ENCODE data around the gene CATSPERB.
"Not testable (repeated sequence)": the region's sequence is repeated elsewhere in the genome, so short reads cannot be mapped to it uniquely, and the experiment has no call there.

The CATSPERB gene

DNA sequence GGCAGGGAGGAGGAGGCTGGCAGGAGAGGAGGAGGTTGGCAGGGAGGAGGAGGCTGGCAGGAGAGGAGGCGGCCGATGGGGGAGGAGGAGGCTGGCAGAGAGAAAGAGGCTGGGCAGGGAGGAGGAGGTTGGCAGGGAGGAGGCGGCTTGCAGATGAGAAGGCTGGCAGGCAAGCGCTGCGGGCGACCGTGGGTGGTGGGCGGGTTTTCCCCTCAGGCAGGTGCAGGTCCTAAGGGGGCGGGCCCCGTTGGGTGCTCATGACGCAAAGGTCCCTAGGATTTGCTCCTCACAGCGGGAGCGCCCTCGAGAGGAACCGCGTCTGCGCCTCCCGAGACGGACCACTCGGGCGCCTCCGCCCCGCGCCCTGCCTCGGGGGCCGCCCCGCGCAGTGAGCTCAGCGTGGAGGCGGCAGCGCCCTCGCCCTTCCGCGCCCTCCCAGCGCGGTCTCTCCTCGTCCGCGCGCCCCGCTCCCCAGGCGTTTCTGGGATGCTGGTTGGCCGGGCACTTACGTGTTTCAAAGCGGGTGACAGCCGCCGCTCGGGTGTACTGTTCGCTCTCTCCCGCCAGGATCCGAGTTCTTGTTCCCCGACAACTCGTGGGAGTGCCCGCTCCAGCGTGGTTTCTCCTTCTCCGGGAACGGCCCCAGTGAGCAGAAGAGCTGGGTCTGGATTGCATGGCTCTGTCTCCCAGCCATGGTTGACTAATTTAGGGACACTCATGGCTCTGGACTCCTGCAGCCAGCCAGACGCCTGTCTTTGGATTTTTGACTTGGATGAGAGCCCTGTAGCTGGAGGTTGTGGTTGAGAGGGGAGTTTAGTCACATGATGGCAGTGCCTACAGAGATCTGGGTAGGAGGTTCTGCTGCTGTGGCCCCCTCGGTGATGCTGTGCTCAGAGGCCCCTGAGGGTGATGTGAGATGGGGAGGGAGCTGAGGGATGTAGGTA is 157.7 kb downstream of the CATSPERB start:
- peaks cover 5% of the 10 kb centered on the region for H3K4me1 ChIP-seq (ENCODE audit: control insufficient read depth, insufficient read depth, low read length)
- peaks cover 3% of the 10 kb centered on the region for H3K36me3 ChIP-seq (ENCODE audit: control insufficient read depth, insufficient read depth, low read length)
- peak overlapping the region; percentile 78 for H3K4me3 ChIP-seq (ENCODE audit: low read depth, low read length)
- no peaks in the 10 kb centered on the region for H3K9me3 ChIP-seq (ENCODE audit: control insufficient read depth, insufficient read depth, low read length)
- peaks cover 68% of the 10 kb centered on the region for H3K27me3 ChIP-seq (ENCODE audit: control insufficient read depth, insufficient read depth, low read length)
- H3K9ac ChIP-seq (ENCODE audit: low read depth, low read length) = no peak overlapping the region

DNA sequence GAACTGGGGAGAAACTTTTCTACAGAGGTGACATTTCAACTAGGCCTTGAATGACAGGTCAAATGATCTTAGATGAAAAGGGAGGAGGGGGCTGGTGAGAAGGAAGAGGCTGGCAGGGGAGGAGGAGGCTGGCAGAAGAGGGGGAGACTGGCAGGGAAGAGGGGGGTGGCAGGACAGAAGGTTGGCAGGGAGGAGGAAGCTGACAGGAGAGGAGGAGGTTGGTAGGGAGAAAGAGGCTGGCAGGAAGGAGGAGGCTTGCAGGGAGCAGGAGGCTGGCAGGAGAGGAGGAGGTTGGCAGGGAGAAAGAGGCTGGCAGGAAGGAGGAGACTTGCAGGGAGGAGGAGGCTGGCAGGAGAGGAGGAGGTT is 158.4 kb downstream of the CATSPERB start:
- Histone ChIP-seq H3K27me3 (ENCODE audit: control insufficient read depth, insufficient read depth, low read length) (peaks cover 71% of the 10 kb centered on the region), H3K4me1 (ENCODE audit: control insufficient read depth, insufficient read depth, low read length) (peaks cover 5% of the 10 kb centered on the region), H3K9ac (ENCODE audit: low read depth, low read length) (no peak overlapping the region), H3K36me3 (ENCODE audit: control insufficient read depth, insufficient read depth, low read length) (peaks cover 3% of the 10 kb centered on the region), H3K4me3 (ENCODE audit: low read depth, low read length) (peak overlapping the region; percentile 78), H3K9me3 (ENCODE audit: control insufficient read depth, insufficient read depth, low read length) (no peaks in the 10 kb centered on the region)

DNA sequence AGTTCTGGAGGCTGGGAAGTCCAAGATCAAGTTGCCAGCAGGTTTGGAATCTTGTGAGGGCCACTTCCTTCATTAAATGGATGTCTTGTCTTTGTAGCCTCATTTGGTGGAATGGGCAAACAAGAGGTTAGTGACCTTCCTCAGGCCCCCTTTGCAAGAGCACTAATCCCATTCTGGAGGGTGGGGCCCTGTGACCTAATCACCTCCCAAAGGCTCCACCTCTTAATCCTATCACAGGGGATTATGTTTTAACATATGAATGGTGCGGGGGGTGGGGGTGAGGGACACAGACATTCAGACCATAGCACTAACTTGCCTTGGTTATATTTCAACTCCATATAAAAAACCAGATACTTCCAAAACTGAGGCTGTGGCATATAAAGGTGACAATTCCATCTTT is 161.9 kb downstream of the CATSPERB start:
- Histone ChIP-seq H3K4me1 (ENCODE audit: control insufficient read depth, insufficient read depth, low read length) (peaks cover 2% of the 10 kb centered on the region), H3K9ac (ENCODE audit: low read depth, low read length) (no peak overlapping the region), H3K36me3 (ENCODE audit: control insufficient read depth, insufficient read depth, low read length) (no peaks in the 10 kb centered on the region), H3K9me3 (ENCODE audit: control insufficient read depth, insufficient read depth, low read length) (no peaks in the 10 kb centered on the region), H3K4me3 (ENCODE audit: low read depth, low read length) (no peak overlapping the region), H3K27me3 (ENCODE audit: control insufficient read depth, insufficient read depth, low read length) (peaks cover 61% of the 10 kb centered on the region)

DNA sequence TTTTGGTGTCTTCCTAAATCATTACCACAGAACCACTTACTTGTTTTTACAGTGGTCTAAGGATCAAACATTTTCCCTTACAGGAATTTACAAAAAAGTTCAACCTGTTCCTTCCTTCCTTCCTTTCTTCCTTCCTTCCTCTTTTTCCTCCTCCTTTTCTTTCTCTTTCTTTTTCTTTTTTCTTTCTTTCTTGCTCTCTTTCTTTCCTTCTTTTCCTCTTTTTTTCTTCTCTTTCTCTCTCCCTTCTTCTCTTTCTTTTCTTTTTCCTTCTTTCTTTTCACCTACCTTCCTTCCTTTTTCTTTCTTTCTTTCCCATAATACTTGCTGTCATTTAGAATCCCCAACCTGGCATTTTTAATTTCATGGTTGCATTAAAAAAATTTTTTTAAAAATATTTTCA is 162.6 kb downstream of the CATSPERB start:
- Histone ChIP-seq H3K36me3 (ENCODE audit: control insufficient read depth, insufficient read depth, low read length) (no peaks in the 10 kb centered on the region), H3K9ac (ENCODE audit: low read depth, low read length) (no peak overlapping the region), H3K9me3 (ENCODE audit: control insufficient read depth, insufficient read depth, low read length) (no peaks in the 10 kb centered on the region), H3K4me3 (ENCODE audit: low read depth, low read length) (no peak overlapping the region), H3K4me1 (ENCODE audit: control insufficient read depth, insufficient read depth, low read length) (no peaks in the 10 kb centered on the region), H3K27me3 (ENCODE audit: control insufficient read depth, insufficient read depth, low read length) (peaks cover 54% of the 10 kb centered on the region)

DNA sequence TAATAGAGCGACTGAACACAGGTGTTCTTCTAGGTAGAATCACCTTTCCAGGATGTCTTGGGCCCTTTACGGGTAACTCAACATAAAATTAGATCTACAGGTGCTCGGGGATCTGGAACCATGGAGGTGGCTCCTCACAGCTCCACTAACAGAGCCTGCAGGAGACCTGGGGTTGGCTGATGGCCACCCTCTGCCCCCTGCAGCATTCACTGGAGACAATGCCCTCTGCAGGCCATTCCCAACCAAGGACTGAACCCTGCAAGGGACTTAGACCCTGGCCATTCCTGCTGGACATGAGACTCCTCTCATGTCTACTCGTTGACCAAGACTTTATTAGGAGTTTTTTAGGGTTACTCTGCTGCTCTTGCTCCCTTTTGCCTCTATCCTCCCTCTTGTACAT is 163.3 kb downstream of the CATSPERB start:
- Histone ChIP-seq H3K9me3 (ENCODE audit: control insufficient read depth, insufficient read depth, low read length) (no peaks in the 10 kb centered on the region), H3K4me1 (ENCODE audit: control insufficient read depth, insufficient read depth, low read length) (no peaks in the 10 kb centered on the region), H3K27me3 (ENCODE audit: control insufficient read depth, insufficient read depth, low read length) (peaks cover 47% of the 10 kb centered on the region), H3K4me3 (ENCODE audit: low read depth, low read length) (no peak overlapping the region), H3K9ac (ENCODE audit: low read depth, low read length) (no peak overlapping the region), H3K36me3 (ENCODE audit: control insufficient read depth, insufficient read depth, low read length) (no peaks in the 10 kb centered on the region)

DNA sequence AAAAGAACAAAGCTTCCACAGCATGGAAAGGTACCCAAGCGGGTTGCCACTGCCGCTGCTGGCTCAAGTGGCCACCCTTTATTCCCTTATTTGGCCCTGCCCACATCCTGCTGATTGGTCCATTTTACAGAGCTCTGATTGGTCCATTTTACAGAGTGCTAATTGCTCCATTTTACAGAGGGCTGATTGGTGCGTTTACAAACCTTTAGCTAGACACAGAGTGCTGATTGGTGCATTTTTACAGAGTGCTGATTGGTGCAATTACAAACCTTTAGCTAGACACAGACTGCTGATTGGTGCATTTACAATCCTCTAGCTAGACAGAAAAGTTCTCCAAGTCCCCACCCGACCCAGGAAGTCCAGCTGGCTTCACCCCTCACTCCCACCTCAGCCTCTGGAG is 164.1 kb downstream of the CATSPERB start:
- not testable (repeated sequence) for H3K9me3 ChIP-seq (ENCODE audit: control insufficient read depth, insufficient read depth, low read length); H3K4me3 ChIP-seq (ENCODE audit: low read depth, low read length); H3K4me1 ChIP-seq (ENCODE audit: control insufficient read depth, insufficient read depth, low read length); H3K9ac ChIP-seq (ENCODE audit: low read depth, low read length); H3K36me3 ChIP-seq (ENCODE audit: control insufficient read depth, insufficient read depth, low read length)
- H3K27me3 ChIP-seq (ENCODE audit: control insufficient read depth, insufficient read depth, low read length) = peaks cover 39% of the 10 kb centered on the region

DNA sequence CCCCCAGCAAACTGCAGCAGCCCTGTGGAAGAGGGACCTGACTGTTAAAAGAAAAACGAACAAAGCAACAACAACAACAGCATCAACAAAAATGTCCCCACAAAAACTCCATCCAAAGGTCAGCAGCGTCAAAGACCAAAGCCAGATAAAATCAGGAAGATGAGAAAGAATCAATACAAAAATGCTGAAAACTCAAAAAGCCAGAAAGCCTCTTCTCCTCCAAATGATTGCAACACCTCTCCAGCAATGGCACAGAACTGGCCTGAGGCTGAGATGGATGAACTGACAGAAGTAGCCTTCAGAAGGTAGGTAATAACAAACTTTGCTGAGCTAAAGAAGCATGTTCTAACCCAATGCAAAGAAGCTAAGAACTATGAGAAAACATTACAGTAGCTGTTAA is 176.4 kb downstream of the CATSPERB start:
- no peaks in the 10 kb centered on the region for H3K9me3 ChIP-seq (ENCODE audit: control insufficient read depth, insufficient read depth, low read length)
- no peak overlapping the region for H3K4me3 ChIP-seq (ENCODE audit: low read depth, low read length)
- H3K36me3 ChIP-seq (ENCODE audit: control insufficient read depth, insufficient read depth, low read length) = no peaks in the 10 kb centered on the region
- H3K4me1 ChIP-seq (ENCODE audit: control insufficient read depth, insufficient read depth, low read length) = no peaks in the 10 kb centered on the region
- no peak overlapping the region for H3K9ac ChIP-seq (ENCODE audit: low read depth, low read length)
- H3K27me3 ChIP-seq (ENCODE audit: control insufficient read depth, insufficient read depth, low read length) = no peaks in the 10 kb centered on the region

DNA sequence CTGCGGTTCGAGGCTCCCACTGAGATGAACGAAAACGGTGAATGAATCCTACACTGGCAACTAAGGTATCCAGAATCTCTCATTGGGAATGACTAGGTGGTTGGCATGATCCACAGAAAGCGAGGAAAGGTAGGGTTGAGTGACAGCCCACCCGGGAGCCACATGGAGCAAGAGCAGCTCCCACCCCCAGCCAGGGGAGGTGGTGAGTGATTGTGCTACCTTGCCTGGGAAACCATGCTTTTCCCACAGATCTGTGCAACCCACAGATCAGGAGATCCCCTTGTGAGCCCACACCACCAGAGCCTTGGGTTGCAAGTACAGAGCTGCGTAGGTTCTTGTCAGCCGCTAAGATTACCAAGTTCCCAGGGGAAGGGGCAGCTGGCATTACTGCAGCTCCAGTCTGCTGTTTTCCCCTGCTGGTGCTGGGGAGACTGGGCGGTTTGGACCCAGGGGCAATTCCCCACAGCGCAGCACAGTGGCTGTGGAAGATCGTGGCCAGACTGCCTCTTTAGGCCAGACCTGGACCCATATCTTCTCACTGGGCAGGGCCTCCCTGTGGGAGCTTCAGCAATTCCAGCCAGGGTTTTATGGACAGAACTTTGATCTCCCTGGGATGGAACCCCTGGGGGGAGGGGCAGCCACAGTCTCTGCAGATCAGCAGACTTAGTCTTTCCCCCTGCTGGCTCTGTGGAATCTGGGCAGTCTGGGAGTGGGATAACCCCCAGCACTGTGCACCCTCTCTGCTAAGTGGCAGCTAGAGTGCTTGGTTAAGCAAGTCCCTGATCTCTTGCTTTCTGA is 177.2 kb downstream of the CATSPERB start:
- Histone ChIP-seq H3K4me1 (ENCODE audit: control insufficient read depth, insufficient read depth, low read length) (no peaks in the 10 kb centered on the region), H3K4me3 (ENCODE audit: low read depth, low read length) (no peak overlapping the region), H3K27me3 (ENCODE audit: control insufficient read depth, insufficient read depth, low read length) (no peaks in the 10 kb centered on the region), H3K36me3 (ENCODE audit: control insufficient read depth, insufficient read depth, low read length) (no peaks in the 10 kb centered on the region), H3K9ac (ENCODE audit: low read depth, low read length) (no peak overlapping the region), H3K9me3 (ENCODE audit: control insufficient read depth, insufficient read depth, low read length) (no peaks in the 10 kb centered on the region)

DNA sequence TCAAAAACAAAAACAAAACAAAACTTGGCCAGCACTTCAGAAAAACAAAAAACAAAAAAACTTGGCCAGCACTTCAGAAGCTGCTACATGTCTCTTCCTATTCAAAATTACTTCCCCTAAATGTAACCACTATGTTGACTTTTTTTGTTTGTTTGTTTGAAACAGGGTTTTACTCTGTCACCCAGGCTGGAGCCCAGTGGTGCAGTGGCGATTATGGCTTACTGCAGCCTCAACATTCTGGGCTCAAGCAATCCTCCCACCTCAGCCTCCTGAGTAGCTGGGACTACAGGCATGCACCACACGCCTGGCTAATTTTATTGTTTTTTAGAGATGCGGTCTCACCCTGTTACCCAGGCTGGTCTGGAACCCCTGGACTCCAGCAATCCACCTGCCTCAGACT is 183.8 kb downstream of the CATSPERB start:
- Histone ChIP-seq H3K4me3 (ENCODE audit: low read depth, low read length) (no peak overlapping the region), H3K27me3 (ENCODE audit: control insufficient read depth, insufficient read depth, low read length) (no peaks in the 10 kb centered on the region), H3K36me3 (ENCODE audit: control insufficient read depth, insufficient read depth, low read length) (no peaks in the 10 kb centered on the region), H3K9me3 (ENCODE audit: control insufficient read depth, insufficient read depth, low read length) (no peaks in the 10 kb centered on the region), H3K4me1 (ENCODE audit: control insufficient read depth, insufficient read depth, low read length) (no peaks in the 10 kb centered on the region), H3K9ac (ENCODE audit: low read depth, low read length) (no peak overlapping the region)

DNA sequence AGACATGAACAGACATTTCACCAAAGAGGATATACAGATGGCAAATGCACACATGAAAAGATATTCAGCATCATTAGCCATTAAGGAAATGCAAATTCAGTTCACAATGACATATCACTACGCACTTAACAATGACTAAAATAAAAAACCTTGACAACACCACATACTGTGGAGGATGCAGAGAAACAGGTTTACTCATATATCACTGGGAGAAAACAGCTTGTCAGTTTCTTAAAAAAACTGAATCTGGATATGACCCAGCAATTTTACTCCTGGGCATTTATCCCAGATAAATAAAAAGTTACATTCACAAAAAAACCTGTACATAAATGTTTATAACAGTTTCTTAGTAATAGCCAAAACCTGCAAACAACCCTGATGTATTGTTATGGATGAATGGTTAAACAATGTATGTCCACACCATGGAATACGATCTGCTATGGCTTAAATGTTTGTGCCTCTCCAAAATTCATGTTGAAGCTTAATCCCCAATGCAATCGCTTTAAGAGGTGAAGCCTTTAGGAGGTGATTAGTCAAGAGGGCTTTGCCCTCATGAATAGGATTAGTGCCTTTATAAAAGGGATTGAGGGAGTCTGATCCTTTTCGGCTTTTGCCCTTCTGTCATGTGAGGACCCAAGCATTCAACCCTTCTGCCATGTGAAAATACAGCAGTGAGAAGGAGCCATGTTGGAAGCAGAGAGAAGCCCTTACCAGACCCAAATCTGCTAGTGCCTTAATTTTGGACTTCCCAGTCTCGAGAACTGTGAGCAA is 185.8 kb downstream of the CATSPERB start:
- Histone ChIP-seq H3K9me3 (ENCODE audit: control insufficient read depth, insufficient read depth, low read length) (no peaks in the 10 kb centered on the region), H3K36me3 (ENCODE audit: control insufficient read depth, insufficient read depth, low read length) (no peaks in the 10 kb centered on the region), H3K4me1 (ENCODE audit: control insufficient read depth, insufficient read depth, low read length) (no peaks in the 10 kb centered on the region), H3K27me3 (ENCODE audit: control insufficient read depth, insufficient read depth, low read length) (no peaks in the 10 kb centered on the region), H3K4me3 (ENCODE audit: low read depth, low read length) (no peak overlapping the region), H3K9ac (ENCODE audit: low read depth, low read length) (no peak overlapping the region)

DNA sequence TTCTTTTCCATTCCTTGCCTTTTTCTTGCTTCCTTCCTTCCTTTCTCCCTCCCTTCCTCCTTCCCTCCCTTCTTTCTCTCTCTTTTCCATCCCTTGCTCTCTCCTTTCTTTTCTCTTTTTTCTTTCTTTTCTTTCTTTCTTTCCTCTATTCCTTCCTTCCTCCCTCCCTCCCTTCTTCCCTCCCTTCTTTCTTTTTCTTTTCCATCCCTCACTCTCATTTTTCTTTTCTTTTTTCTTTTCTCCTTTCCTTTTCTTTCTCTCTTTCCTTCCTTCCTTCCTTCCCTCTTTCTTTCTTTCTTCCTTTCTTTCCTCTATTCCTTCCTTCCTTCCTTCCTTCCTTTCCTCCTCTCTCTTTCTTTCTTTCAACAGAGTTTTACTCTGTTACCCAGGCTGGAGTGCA is 186.7 kb downstream of the CATSPERB start:
- Histone ChIP-seq H3K36me3 (ENCODE audit: control insufficient read depth, insufficient read depth, low read length) (no peaks in the 10 kb centered on the region), H3K9ac (ENCODE audit: low read depth, low read length) (no peak overlapping the region), H3K4me3 (ENCODE audit: low read depth, low read length) (no peak overlapping the region), H3K4me1 (ENCODE audit: control insufficient read depth, insufficient read depth, low read length) (no peaks in the 10 kb centered on the region), H3K9me3 (ENCODE audit: control insufficient read depth, insufficient read depth, low read length) (no peaks in the 10 kb centered on the region), H3K27me3 (ENCODE audit: control insufficient read depth, insufficient read depth, low read length) (no peaks in the 10 kb centered on the region)

All from iPS-15b (cell line).